Small intestine (tissue), 7 donors: ENCODE data around the gene NAV3. TPM values are rescaled to one million over a fixed set of nuclear protein-coding genes. Genes with fewer than 3 reads are reported as not detected.

Experiments
- DNase-seq, 2 donors: peaks; one replicate each; pipeline versions ENCODE4 v3.0.0 to v3.0.0-alpha.2; 2013
- FAIRE-seq: peaks from 2 replicates; lab custom pipeline; 2012; peaks lifted over from hg19 to GRCh38; lab: Jason Lieb, UNC
- H3K27ac ChIP-seq, 3 donors: one replicate each; pipeline ENCODE4 v1.5.1; 2013; ENCODE audit warnings: low read length in 2 of 3, mild to moderate bottlenecking in 2 of 3, control low read depth in 1 of 3, inconsistent platforms in 1 of 3, low read depth in 1 of 3, moderate library complexity in 1 of 3
- H3K27me3 ChIP-seq, 3 donors: one replicate each; pipeline ENCODE4 v1.6.1; 2013; ENCODE audit warnings: low read length in 3 of 3, inconsistent platforms in 1 of 3; ENCODE audit not compliant: control insufficient read depth in 3 of 3, insufficient read depth in 3 of 3
- H3K36me3 ChIP-seq, 3 donors: one replicate each; pipeline ENCODE4 v1.6.1; 2013; ENCODE audit warnings: low read length in 3 of 3, inconsistent platforms in 1 of 3, low read depth in 1 of 3, mild to moderate bottlenecking in 1 of 3, moderate library complexity in 1 of 3; ENCODE audit not compliant: control insufficient read depth in 3 of 3, insufficient read depth in 2 of 3
- H3K4me1 ChIP-seq, 3 donors: one replicate each; pipeline ENCODE4 v1.6.1; 2013; ENCODE audit warnings: low read length in 2 of 3, inconsistent platforms in 1 of 3, low read depth in 1 of 3, mild to moderate bottlenecking in 1 of 3, moderate library complexity in 1 of 3; ENCODE audit not compliant: control insufficient read depth in 3 of 3, insufficient read depth in 2 of 3
- H3K4me3 ChIP-seq, 3 donors: one replicate each; pipeline ENCODE4 v1.5.1; 2013; ENCODE audit warnings: low read length in 3 of 3, control low read depth in 1 of 3, inconsistent platforms in 1 of 3, low read depth in 1 of 3, mild to moderate bottlenecking in 1 of 3, moderate library complexity in 1 of 3
- H3K9me3 ChIP-seq, 2 donors: one replicate each; pipeline ENCODE4 v1.6.1; 2013; ENCODE audit warnings: low read depth in 1 of 2, low read length in 1 of 2; ENCODE audit not compliant: control insufficient read depth in 2 of 2, insufficient read depth in 1 of 2
- WGBS, 3 donors: extraction: QIAGEN DNeasy Blood & Tissue Kit; methylation state at CpG; one replicate each; pipeline ENCODE4 v1.1.7; 2013; 5-methylcytosine and 5-hydroxymethylcytosine counted together
- polyA plus RNA-seq, 4 donors: library from polyadenylated mRNA; stranded (reverse) in 3 of 4; unstranded in 1 of 4; fragments of 200-250 nt in 3 of 4; fragments of 120-200 nt in 1 of 4; gene quantifications; one replicate each; pipeline versions ENCODE4 v1.2.1 to v1.2.3, GENCODE V29; 2013
- donor health status: healthy with polysubstance abuse.
- donor health status: control.
- donor health status: control.
- donor health status: Bipolar disorder and iron deficiency.
- donor health status: healthy.

Gene NAV3
- polyA plus RNA-seq, 4 donors, result 0.36 to 1.9 TPM; not detected in 2

- Histone ChIP-seq H3K36me3 (no peaks in the 10 kb centered on the region), H3K9me3 (no peaks in the 10 kb centered on the region), H3K27me3 (no peaks in the 10 kb centered on the region), H3K27ac (no peak overlapping the region), H3K4me3 (no peak overlapping the region), H3K4me1 (no peaks in the 10 kb centered on the region)
- FAIRE-seq, result no peak
- DNase-seq, result no peak
- WGBS, 3 donors, result 67 to 78% (median 73%) methylated on average over 2 of the region's 2 CpGs
These were observed 30.2 kb upstream of the NAV3 start for GRCh38 chr12:77800501-77800900.

DNA sequence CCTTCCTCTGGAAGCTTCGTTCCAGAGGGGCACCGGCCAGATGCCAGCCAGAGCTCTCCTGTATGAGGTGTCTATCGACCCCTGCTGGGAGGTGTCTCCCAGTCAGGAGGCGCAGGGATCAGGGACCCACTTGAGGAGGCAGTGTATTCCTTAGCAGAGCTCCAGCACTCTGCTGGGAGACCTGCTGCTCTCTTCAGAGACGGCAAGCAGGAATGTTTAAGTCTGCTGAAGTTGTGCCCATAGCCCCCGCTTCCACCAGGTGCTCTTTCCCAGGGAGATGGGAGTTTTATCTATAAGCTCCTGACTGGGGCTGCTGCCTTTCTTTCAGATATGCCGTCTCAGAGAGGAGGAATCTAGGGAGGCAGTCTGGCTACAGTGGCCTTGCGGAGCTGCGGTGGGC is 22.2 kb upstream of the NAV3 start:
- Histone ChIP-seq H3K27me3 (no peaks in the 10 kb centered on the region), H3K27ac (no peak overlapping the region), H3K4me1 (no peaks in the 10 kb centered on the region), H3K9me3 (peaks cover 0 to 4% of the 10 kb centered on the region in 2 donors), H3K36me3 (no peaks in the 10 kb centered on the region), H3K4me3 (no peak overlapping the region)
- FAIRE-seq (no peak), DNase-seq (no peak)
- WGBS, 3 donors, result 74 to 93% (median 79%) methylated on average over 9 of the region's 9 CpGs

DNA sequence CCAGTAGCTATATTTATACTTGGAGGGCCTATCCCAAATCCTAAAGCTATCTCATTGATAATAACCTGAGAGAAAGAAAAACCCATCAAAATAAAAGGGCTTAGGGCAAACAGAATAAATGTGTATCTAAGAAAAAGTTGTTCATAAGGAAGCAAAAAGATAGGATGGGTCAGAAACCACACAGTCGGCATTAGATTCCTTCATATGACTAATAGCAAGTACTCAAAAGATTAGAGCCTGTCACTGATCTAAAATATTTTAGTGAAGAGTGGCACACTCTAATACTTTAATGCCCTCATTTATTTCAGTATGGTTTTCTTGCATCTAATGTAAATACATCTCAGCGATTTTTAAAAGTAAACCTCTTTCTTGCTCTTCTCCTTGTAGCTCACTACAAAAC is 17.1 kb upstream of the NAV3 start:
- Histone ChIP-seq H3K4me1 (peaks cover 0 to 11% (median 0%) of the 10 kb centered on the region in 3 donors), H3K36me3 (no peaks in the 10 kb centered on the region), H3K4me3 (no peak overlapping the region), H3K27me3 (no peaks in the 10 kb centered on the region), H3K9me3 (peaks cover 0 to 4% of the 10 kb centered on the region in 2 donors), H3K27ac (no peak overlapping the region)
- no peak for DNase-seq
- no peak for FAIRE-seq
- WGBS, 3 donors, result 70 to 83% (median 75%) methylated on average over 2 of the region's 2 CpGs

DNA sequence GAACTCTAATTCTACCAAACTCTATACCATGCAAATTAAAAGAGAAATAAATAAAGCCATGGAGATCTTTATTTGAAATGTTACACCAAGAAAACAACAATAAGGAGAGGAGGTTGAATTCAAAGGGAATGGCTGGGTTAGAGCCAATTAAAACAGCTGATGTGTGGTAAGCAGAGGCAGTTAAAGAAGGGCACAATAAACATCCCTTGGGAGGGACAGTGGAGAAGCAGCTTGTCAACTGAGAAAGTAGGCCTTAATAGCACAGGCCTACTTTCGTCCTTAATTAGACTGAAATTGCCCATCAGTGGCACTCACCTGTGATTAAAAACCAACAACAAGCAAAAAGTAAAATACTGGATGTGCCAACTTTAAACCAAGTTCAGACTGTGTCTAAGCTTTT is 16.3 kb upstream of the NAV3 start:
- Histone ChIP-seq H3K4me3 (no peak overlapping the region), H3K4me1 (peaks cover 0 to 11% (median 0%) of the 10 kb centered on the region in 3 donors), H3K36me3 (no peaks in the 10 kb centered on the region), H3K9me3 (no peaks in the 10 kb centered on the region), H3K27me3 (no peaks in the 10 kb centered on the region), H3K27ac (no peak overlapping the region)
- no peak for FAIRE-seq
- DNase-seq, result no peak
- WGBS, 3 donors, result 74 to 89% (median 85%) methylated on average over 1 of the region's 1 CpG

GRCh38 chr12:77816196-77816595 is 14.5 kb upstream of the NAV3 start:
- H3K9me3 ChIP-seq, result no peaks in the 10 kb centered on the region
- H3K4me1 ChIP-seq, result peaks cover 0 to 11% (median 0%) of the 10 kb centered on the region in 3 donors
- H3K4me3 ChIP-seq, result no peak overlapping the region
- H3K27ac ChIP-seq, result peak overlapping the region in 1 of 3 donors; percentile 24
- FAIRE-seq, result no peak
- peak in 1 of 2 donors; percentile 36 for DNase-seq
- H3K36me3 ChIP-seq, result no peaks in the 10 kb centered on the region
- no peaks in the 10 kb centered on the region for H3K27me3 ChIP-seq

DNA sequence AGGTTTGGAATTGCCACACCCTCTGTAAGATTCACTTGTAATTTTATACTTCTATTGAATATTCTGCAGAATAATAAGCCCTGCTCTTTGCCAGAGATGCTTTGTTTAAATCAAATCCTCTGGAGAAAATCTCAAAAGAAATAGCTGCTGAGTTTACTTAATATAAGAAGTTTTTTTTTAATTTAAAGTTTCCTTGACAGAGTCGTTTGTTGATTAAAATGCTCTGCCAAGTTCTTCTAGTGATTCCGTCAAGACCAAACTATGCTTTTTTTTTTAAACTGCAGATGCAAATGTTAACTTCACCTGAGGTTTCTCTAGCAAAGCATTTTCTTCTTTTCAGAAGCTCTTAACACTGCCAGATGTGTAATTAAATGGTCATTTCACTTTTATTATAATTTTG is 13.4 kb upstream of the NAV3 start:
- Histone ChIP-seq H3K27ac (no peak overlapping the region), H3K4me1 (peaks cover 0 to 11% (median 0%) of the 10 kb centered on the region in 3 donors), H3K27me3 (no peaks in the 10 kb centered on the region), H3K9me3 (no peaks in the 10 kb centered on the region), H3K4me3 (no peak overlapping the region), H3K36me3 (no peaks in the 10 kb centered on the region)
- DNase-seq (no peak), FAIRE-seq (no peak)
- WGBS, 3 donors, result 39 to 46% (median 45%) methylated on average over 2 of the region's 2 CpGs

DNA sequence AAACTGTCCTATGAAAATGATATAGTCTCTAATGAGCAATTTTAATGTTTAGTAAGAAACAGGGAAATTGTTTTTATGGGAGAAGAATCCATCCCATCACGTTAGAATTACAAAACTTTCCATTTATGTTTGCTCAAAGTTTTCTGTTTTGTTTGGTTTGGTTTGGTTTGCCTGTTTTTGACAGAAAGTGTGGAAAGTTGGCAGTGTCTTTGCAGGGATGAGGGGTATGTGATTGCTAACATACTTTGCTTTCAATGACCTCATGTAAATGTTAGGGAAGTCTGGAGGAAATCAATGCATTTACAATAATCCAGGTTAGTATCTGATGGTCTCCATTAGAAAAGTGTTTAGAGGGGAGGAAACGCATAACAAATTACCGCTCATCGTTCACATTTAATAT is 12.3 kb upstream of the NAV3 start:
- DNase-seq, result no peak
- no peak overlapping the region for H3K27ac ChIP-seq
- no peaks in the 10 kb centered on the region for H3K36me3 ChIP-seq
- H3K9me3 ChIP-seq, result no peaks in the 10 kb centered on the region
- H3K4me1 ChIP-seq, result peaks cover 0 to 11% (median 0%) of the 10 kb centered on the region in 3 donors
- 81 to 89% (median 87%) methylated on average over 4 of the region's 4 CpGs for WGBS, 3 donors
- no peak for FAIRE-seq
- no peak overlapping the region for H3K4me3 ChIP-seq
- no peaks in the 10 kb centered on the region for H3K27me3 ChIP-seq

DNA sequence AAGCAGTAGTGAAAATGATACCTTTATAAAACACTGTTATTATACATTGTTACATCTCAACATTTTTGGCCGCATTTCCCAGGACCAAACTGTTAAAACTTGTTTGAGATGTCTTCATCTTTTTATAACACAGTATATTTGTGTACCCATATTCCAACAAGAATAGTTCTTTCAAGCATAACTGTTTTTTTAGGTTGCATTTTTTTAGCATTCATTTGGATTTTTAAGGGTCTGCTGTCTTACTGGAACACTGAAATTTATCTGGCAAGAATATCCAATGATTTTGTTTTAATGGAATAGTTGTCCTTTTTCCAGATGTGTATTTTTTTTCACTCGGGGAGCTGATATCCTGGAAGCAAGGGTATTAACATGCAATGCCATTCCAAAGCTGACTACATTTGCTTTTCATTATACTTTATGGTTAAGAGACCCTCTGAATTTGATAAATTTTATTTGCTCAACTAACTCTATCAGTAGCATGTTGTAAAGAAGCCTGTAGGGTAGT is 8.9 kb upstream of the NAV3 start:
- peaks cover 0 to 3% of the 10 kb centered on the region in 2 donors for H3K9me3 ChIP-seq
- H3K36me3 ChIP-seq, result no peaks in the 10 kb centered on the region
- FAIRE-seq, result no peak
- H3K27ac ChIP-seq, result no peak overlapping the region
- peaks cover 0 to 6% (median 0%) of the 10 kb centered on the region in 3 donors for H3K4me1 ChIP-seq
- no peaks in the 10 kb centered on the region for H3K27me3 ChIP-seq
- WGBS, 3 donors, result 56 to 61% (median 58%) methylated on average over 2 of the region's 2 CpGs
- DNase-seq, result no peak
- H3K4me3 ChIP-seq, result no peak overlapping the region

DNA sequence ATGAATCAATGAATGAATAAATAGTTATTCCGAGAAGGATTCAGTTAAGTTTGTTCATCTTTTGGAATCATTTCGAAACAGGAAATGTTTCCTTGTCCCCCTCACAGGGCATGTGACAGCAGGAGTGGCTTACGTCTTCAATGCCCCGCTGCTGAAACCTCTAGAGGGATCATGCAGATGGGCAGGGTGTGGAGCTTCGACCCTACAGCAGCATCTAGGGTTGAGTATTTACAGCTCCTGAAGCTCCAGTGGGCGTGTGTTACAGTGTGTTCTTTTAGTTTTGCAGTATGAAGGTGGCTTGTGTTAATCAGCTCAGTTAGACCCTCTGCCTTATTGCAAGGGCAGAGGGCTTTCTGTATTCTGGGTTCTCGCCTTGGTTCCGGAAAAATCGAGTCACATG is 2.6 kb downstream of the NAV3 start:
- no peak overlapping the region for H3K4me3 ChIP-seq
- no peaks in the 10 kb centered on the region for H3K36me3 ChIP-seq
- H3K9me3 ChIP-seq, result no peaks in the 10 kb centered on the region
- H3K4me1 ChIP-seq, result no peaks in the 10 kb centered on the region
- no peak overlapping the region for H3K27ac ChIP-seq
- H3K27me3 ChIP-seq, result no peaks in the 10 kb centered on the region
- DNase-seq, result no peak
- 65 to 73% (median 68%) methylated on average over 9 of the region's 9 CpGs for WGBS, 3 donors
- FAIRE-seq, result no peak
